Hematopoietic multipotent progenitor cell treated with erythropoietin and hydrocortisone succinate and interleukin-3 and kit ligand, for 6 days (in vitro differentiated cells): ENCODE data around the gene ASPM.

Experiments used
- DNase-seq: peaks from one replicate; pipeline ENCODE4 v3.0.0-alpha.2; 2015

Gene ASPM

GRCh38 chr1:197144570-197145325 lies 1.7 kb downstream of the ASPM start:
- peak; percentile 46 for DNase-seq

GRCh38 chr1:197143276-197143675 lies 3.2 kb downstream of the ASPM start:
- DNase-seq, result peak; percentile 16

- DNase-seq, result no peak
These were observed 4.9 kb downstream of the ASPM start for GRCh38 chr1:197141575-197141974.

DNA sequence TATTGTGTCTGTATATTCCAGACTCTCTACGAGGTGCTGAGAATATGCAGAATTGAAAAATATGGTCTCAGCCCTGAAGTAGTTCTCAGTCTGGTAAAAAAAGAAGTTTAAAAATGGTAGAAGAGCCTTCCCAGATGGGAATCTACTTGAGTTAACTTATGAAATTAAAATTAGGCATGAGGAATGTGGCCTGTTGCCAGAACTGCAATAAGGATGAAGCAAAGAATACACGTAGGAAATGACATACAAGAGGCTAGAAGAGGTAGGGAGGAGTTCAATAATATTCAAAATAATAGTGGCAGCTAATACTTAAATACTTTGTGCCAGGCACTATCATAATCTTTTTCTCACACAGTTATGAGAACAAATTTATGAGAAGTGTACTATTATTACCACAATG lies 6.3 kb downstream of the ASPM start:
- DNase-seq, result no peak

GRCh38 chr1:197139169-197139568 lies 7.3 kb downstream of the ASPM start:
- DNase-seq, result no peak

DNA sequence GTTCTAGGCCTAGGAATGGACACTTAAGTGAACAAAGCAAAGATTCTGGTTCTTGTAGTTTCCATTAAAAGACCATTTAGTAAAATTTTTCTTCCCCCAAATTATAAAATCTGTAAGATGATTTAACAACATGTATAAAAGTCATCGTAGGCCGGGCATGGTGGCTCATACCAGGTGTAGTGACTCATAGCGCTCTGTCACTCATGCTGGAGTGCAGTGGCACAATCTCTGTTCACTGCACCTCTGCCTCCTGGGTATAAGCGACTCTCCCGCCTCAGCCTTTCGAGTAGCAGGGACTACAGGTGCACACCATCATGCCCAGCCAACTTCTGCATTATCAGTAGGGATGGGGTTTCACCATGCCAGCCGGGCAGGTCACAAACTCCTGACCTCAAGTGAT lies 9.1 kb downstream of the ASPM start:
- no peak for DNase-seq

DNA sequence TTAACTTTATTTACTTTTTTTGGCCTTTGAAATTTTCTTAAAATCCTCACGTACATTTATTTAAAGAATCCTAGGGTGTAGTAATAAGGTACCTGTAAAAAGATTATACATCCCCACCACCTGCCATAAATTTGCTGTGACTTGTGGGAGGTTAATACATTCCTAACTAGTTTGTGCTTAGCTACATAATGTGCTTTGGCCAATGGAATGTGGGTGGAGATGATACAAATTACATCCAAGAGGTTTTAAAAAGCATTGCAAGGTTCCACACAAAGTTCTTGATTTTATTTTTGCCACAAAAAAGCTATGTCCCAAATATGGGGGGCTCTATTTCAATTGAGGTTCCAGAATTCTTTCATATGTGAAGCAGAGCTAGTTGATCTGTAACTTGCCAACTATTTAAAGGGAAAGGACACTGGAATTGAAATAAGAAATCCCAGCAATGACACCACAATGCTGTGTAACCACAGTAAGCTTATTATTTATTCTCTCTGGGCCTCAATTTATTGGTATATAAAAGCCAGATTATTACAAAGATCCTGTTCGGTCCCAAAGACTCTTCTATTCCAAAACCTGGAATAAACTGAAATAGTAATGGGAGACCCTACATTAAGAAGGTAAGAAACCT lies 15.7 kb downstream of the ASPM start:
- DNase-seq, result no peak

- no peak for DNase-seq
These were observed 16.8 kb downstream of the ASPM start for GRCh38 chr1:197129698-197130097.

DNA sequence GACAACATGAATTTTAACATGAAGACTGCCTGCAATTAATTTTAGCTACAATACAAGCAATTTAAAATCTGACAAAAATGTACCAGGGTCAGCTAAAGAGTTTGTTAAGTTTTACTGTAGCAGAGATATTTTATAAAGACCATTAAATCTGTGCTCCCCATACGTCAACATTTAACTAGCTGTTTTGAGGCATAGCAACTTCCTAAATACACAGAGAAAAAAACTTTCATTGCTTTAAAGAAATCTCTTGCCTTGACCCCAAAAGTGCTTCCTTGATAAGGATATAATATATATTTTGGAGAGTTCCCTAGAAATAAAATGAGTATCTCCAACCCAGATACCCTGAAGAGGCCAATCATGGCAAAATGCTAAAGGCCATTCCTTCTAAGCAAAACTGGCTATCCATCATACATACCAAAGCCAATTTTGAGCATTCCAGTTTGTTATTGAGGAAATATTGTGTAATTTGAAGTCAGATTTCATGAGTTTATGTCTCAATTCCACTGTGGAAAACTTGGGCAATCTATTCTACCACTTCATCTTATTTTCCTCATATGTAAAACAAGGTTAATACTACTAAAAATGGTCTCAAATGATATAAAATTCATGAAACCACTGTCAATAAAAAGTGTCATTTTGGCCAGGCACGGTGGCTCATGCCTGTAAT lies 19.1 kb downstream of the ASPM start:
- no peak for DNase-seq

- no peak for DNase-seq
These were observed 19.8 kb downstream of the ASPM start for GRCh38 chr1:197126691-197127090.

- no peak for DNase-seq
These were observed 22.1 kb downstream of the ASPM start for GRCh38 chr1:197124376-197124775.

DNA sequence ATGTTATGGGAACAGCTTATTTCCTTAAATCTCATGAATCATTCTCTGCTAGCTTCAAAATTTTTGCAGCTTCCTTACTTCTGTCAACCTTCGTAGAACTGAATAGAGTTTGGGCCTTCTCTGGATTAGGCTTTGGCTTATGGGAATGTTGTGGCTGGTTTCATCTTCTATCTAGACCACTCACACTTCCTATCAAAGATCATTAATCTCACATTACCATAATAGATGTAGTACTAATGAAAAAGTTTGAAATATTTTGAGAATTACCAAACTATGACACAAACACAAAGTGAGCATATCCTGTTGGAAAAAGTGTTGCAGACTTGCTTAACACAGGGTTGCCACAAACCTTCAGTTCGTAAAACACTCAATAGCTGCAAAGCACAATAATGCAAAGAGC lies 30.3 kb downstream of the ASPM start:
- DNase-seq, result no peak

GRCh38 chr1:197106869-197107268 lies 39.6 kb downstream of the ASPM start:
- DNase-seq, result peak; percentile 12

GRCh38 chr1:197103300-197103699 lies 43.2 kb downstream of the ASPM start:
- no peak for DNase-seq

GRCh38 chr1:197101978-197102377 lies 44.5 kb downstream of the ASPM start:
- no peak for DNase-seq

GRCh38 chr1:197100677-197101076 lies 45.8 kb downstream of the ASPM start:
- no peak for DNase-seq

DNA sequence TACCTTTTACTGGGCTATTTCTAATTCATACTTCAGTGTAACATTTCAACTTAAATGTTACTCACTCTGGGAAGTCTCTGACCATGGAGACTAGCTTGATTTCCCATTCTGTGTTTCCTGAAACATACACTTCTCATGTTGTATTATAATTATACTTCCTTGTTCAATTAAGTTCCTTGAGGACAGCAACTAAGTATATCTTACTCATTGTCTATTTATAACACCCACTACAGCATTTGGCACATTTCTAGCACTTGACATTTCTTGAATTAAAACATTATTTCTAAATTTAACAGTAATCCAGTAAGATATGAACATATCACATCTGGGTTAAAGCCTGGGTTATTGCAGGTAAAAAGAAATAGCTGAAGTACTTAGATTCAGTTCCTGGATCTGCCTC lies 47.0 kb downstream of the ASPM start:
- no peak for DNase-seq

GRCh38 chr1:197096971-197097370 lies 49.5 kb downstream of the ASPM start:
- peak; percentile 35 for DNase-seq

DNA sequence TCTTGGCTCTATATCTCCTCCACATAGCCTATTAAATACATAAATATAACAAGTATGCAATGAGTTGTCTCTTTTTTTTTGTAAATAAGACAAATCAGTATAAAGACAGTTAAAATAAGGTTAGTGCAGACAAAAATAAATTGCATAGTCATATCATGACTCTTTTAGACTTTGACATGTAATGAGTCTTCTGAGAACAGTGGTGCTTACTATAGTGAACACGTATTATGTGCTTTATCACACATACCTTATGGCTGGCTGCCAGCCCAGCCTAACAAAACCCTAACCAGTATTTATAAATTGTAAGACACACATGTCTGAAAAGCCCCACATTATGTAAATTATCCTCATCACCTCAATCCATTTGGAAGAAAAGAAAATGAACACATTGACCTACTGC lies 50.3 kb downstream of the ASPM start:
- DNase-seq, result peak; percentile 84

DNA sequence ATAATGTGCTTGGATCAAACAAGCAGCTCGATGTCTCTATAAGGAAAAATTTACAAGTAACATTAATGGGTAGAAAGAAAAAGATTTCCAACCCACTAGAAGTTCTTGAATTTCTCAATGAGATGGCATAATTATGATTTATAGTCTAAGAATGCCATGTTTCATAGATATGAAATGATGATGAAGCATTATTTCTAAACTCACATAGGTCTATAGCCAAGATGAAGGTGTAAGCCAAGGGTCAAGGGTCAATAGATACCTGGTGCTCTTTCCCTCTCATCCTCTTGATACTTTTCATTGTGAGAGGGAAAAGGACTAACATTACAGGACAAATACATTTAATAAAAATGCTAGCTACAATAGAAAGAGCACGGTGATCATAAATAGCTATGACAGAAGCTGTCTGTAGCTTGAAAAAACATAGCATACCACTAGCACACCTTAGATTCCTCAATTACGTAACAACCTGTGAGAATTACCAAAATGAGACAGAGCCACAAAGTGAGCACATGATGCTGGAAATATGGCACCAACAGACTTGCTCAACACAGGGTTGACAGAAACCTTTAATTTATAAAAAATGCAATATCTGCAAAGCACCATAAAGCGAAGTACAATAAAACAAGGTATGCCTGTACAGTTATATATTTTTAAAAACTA lies 53.1 kb downstream of the ASPM start:
- no peak for DNase-seq

- no peak for DNase-seq
These were observed 53.9 kb downstream of the ASPM start for GRCh38 chr1:197092491-197093023.

GRCh38 chr1:197083474-197083873 lies 63.0 kb downstream of the ASPM start:
- DNase-seq, result no peak

- DNase-seq, result no peak
These were observed 65.2 kb downstream of the ASPM start for GRCh38 chr1:197081117-197081753.
